GM12878 (cell line): Measurements from ENCODE around the gene ARL6IP1. TPM values are rescaled to one million over a fixed set of nuclear protein-coding genes. Genes with fewer than 3 reads are reported as not detected.

ENCODE experiments used
- DPF2 ChIP-seq: fragments of 450-650 bp; IDR thresholded peaks from 2 replicates; pipeline ENCODE4 v1.6.1; 2017; ENCODE audit warnings: mild to moderate bottlenecking
- HDGF ChIP-seq: fragments of 450-650 bp; IDR thresholded peaks from 2 replicates; pipeline ENCODE4 v1.6.1; 2016; ENCODE audit warnings: antibody characterized with exemption
- MEF2A ChIP-seq: IDR thresholded peaks from 2 replicates; pipeline ENCODE4 v1.6.1; 2011; ENCODE audit warnings: low read depth, mild to moderate bottlenecking, low read length, moderate library complexity; ENCODE audit not compliant: insufficient read depth
- MEF2B ChIP-seq: fragments of 450-650 bp; IDR thresholded peaks from 2 replicates; pipeline ENCODE4 v1.6.1; 2018; ENCODE audit warnings: mild to moderate bottlenecking, moderate library complexity; ENCODE audit not compliant: partially characterized antibody, poor library complexity, severe bottlenecking
- MYB ChIP-seq: fragments of 150-350 bp; IDR thresholded peaks from 2 replicates; pipeline ENCODE4 v1.6.1; 2014; ENCODE audit warnings: mild to moderate bottlenecking, low read depth, low read length, borderline replicate concordance
- NR2C2 ChIP-seq: IDR thresholded peaks from 2 replicates; pipeline ENCODE4 v1.6.1; 2011; ENCODE audit warnings: borderline replicate concordance, low read depth; ENCODE audit not compliant: control insufficient read depth, insufficient read length
- POLR2A ChIP-seq: IDR thresholded peaks from 2 replicates; pipeline ENCODE4 v1.6.1; 2011; ENCODE audit warnings: low read depth, mild to moderate bottlenecking, low read length
- POLR2AphosphoS2 ChIP-seq: IDR thresholded peaks from 2 replicates; pipeline ENCODE4 v1.6.1; 2011; ENCODE audit warnings: low read depth, mild to moderate bottlenecking, low read length, improper control_type of control experiment, moderate library complexity
- RELB ChIP-seq: fragments of 450-650 bp; IDR thresholded peaks from 2 replicates; pipeline ENCODE4 v1.6.1; 2017; ENCODE audit warnings: low read depth, mild to moderate bottlenecking, moderate library complexity
- TCF3 ChIP-seq: IDR thresholded peaks from 2 replicates; pipeline ENCODE4 v1.6.1; 2012; ENCODE audit warnings: low read depth, mild to moderate bottlenecking, low read length, borderline replicate concordance; ENCODE audit not compliant: insufficient read depth
- ZBTB11 ChIP-seq: fragments of 450-650 bp; formaldehyde crosslinking; IDR thresholded peaks from 2 replicates; pipeline ENCODE4 v1.5.0; 2022; ENCODE audit warnings: mild to moderate bottlenecking, missing genetic modification characterization
- polyA plus RNA-seq, 11 experiments: library from polyadenylated mRNA; depleted of rRNA in 4 of 11; unstranded in 6 of 11; stranded (reverse) in 5 of 11; fragments of >200 nt; fragmentation: Nextera tagmentation in 4 of 11; fragmentation: Illumina TruSeq in 1 of 11; extraction: Ambion mirVana in 4 of 11; extraction: Trizol in 1 of 11; gene quantifications; 1 replicate in 1 of 11; 2 replicates in 10 of 11; pipeline versions ENCODE4 v1.2.1 to v1.2.3, GENCODE V29; 2011 to 2016; ENCODE audit warnings: inconsistent platforms in 2 of 11, missing spikeins in 2 of 11, low read depth in 1 of 11
- total RNA-seq, 4 experiments: library from RNA; depleted of rRNA in 3 of 4; stranded (reverse); fragments of >200 nt in 3 of 4; fragmentation: Illumina TruSeq in 1 of 4; extraction: Trizol in 1 of 4; gene quantifications; 2 replicates each; pipeline versions ENCODE4 v1.2.1 to v1.2.3, GENCODE V29; 2013 to 2021

ARL6IP1 gene
- total and polyA plus RNA-seq, 10 of the 15 experiments (the other 5 are each of a cell fraction or from before 2014, with no cell fraction given) = 99.3 to 334 (median 197) TPM

GRCh38 chr16:18832006-18832405, 30.7 kb upstream of the ARL6IP1 start (continued):
- TF ChIP-seq RELB (no peak), TCF3 (no peak), MYB (no peak), ZBTB11 (CRISPR knock-in tag) (no peak), MEF2A (no peak), NR2C2 (no peak), POLR2AphosphoS2 (no peak), HDGF (no peak), DPF2 (no peak), POLR2A (no peak), MEF2B (no peak)
- TF ChIP-seq, all 136 proteins: peak for 0
